GM18499 (cell line): Measurements from ENCODE around the gene PPP6R2.

Experiments
- ATAC-seq: cut with Tn5 transposase; IDR thresholded peaks from one replicate; pipeline ENCODE4 v1.9.1; 2021; ENCODE audit warnings: moderate number of reproducible peaks; ENCODE audit not compliant: insufficient read depth, unreplicated experiment

The PPP6R2 gene, protein sequence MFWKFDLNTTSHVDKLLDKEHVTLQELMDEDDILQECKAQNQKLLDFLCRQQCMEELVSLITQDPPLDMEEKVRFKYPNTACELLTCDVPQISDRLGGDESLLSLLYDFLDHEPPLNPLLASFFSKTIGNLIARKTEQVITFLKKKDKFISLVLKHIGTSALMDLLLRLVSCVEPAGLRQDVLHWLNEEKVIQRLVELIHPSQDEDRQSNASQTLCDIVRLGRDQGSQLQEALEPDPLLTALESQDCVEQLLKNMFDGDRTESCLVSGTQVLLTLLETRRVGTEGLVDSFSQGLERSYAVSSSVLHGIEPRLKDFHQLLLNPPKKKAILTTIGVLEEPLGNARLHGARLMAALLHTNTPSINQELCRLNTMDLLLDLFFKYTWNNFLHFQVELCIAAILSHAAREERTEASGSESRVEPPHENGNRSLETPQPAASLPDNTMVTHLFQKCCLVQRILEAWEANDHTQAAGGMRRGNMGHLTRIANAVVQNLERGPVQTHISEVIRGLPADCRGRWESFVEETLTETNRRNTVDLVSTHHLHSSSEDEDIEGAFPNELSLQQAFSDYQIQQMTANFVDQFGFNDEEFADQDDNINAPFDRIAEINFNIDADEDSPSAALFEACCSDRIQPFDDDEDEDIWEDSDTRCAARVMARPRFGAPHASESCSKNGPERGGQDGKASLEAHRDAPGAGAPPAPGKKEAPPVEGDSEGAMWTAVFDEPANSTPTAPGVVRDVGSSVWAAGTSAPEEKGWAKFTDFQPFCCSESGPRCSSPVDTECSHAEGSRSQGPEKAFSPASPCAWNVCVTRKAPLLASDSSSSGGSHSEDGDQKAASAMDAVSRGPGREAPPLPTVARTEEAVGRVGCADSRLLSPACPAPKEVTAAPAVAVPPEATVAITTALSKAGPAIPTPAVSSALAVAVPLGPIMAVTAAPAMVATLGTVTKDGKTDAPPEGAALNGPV

DNA sequence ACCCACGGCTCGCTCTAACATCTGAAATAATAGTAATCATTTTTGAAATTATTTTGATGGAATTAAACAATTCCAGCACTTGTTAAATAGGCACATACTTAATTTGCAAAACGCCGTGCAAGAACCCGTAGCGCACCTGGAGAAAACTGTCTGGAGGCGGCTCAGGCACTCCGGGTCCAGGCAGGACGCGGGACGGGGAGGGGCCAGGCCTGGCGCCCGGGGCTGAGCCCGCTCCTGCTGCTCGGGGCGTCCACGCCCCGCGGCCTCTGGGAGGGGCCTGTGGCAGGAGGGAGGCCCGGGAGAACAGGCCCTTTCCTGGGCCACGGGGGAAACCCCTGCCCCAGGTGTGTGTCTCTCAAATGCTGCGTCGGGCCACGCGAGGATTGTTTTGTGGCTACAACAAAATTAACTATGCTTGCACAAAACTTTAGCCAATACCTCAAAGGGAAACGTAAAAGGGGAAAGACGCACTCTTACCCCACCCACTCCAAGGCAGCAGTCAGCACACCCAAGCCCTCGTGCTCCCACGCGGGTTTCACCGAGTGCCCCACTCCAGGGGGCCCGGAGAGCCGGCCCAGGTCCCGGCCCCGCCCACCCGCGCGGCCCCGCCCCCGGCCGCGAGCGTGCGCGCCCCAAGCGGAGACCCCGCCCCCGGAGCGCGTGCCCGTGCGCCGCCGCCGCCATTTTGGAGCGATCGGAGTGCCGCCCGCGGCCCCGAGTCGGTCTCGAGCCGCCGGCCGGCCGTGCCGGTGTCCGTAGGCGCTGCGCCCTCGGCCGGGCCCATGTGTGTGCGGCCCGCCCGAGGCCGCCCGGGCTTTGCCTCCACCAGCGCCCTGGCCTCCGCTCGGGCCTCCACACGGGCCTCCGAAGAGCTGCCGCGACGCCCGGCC lies at the start of gene PPP6R2:
PPP6R2 (plus strand) TSS at position 677 of the 890 bp plus-strand sequence. CDS start 50,582 bp downstream, outside the sequence.
- no peak for ATAC-seq

DNA sequence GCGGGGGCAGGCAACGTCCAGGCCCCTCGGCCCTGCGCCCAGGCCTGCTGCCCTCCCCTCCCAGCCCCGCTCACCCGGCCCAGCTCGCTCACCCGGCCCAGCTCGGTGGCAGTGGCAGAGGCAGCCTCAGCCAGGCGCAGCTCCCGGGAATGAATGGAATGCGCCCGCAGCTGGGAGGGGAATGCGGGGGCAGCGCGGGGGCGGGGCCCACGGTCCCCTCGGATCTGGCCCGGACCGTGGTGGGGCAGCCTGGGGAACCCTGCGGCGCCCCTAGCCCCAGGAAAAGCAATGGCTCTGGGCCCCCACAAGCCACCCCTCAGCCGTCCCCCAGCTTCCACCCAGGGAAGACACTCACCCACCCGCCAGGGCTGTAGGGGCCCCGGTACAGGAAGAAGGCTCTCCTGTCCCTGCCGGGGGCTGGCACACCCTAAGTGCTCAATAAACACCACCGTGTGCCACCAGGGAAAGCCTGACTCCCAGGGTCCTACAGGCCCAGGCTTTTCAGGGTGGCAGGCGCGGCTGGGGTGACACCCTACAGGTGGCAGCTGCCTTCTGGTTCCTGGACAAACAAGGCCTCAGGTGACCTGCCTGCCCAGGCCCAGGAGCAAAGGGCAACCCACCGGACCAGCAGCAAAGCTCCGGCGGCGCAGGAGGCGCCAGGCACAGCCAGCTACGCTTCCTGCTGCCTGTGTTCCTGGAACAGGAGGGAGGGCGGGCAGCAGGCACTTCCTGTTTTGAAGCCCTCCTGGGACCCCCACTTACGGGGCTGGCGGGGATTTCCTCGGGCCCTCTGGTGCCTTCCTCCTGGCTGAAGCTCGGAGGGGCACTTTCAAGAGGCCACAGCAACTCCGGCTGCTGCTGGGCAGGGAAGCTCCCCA lies 49.4 kb upstream of the PPP6R2 start:
- ATAC-seq: no peak

- no peak for ATAC-seq
These were observed 48.8 kb upstream of the PPP6R2 start for GRCh38 chr22:50294319-50294656.

DNA sequence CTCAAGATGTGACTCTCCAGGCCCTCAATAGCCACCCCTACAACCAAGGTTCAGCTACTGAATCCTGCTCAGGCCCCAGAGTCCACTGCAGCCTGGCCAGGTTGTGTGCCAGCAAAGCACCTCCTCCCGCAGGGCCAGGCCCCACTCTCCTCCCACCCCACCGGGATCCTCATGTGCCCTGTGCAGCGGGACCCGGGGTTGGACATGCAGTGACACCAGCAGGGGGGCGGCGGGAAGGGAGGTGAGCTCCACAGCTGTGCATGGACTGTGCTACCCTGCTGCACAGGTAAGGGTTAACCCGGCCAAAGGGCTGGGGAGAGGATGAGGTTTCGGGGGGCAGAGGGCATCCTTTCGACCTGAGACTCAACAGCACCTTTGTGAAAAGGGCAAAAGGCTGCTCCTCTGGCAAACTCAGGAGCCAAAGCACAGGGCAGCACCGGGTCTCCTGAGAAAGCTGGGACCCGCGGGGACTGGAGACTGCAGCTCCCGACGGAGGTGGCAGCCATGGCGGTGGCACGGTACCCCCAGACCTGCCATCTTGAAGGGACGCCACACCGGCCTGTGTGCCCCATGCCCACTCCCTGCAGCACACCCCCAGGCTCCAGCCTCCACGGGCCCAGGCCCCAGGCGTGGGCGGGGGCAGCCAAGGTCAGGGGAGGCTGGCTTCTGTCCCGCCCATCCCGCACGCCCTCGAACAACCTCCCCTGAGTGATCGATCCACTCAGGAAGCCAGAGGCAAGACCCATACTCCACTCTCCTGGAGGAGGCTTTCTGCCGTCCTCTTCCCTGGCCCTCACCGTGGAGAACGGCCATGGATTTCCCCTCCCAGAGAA lies 46.3 kb upstream of the PPP6R2 start:
- no peak for ATAC-seq

GRCh38 chr22:50297510-50298265 lies 45.4 kb upstream of the PPP6R2 start:
- ATAC-seq: no peak

DNA sequence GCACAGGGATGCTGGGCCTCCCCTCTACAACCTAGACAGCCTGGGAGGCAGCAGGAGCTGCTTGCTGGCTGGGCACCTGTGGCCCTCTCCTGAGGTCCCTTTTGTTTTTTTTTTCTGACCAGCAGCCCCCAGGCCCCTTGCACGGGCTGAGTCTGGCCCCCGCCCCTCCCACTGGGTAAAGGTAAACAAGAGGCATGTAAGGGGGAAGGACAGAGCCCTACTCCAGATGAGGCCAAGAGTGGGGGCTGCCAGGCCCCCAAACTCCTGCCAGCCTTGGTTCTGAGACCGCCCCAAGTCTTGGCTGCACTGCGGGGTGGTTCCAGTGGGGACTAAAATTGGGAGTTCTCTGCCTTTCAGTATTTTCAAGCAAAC lies 44.9 kb upstream of the PPP6R2 start:
- ATAC-seq: no peak

DNA sequence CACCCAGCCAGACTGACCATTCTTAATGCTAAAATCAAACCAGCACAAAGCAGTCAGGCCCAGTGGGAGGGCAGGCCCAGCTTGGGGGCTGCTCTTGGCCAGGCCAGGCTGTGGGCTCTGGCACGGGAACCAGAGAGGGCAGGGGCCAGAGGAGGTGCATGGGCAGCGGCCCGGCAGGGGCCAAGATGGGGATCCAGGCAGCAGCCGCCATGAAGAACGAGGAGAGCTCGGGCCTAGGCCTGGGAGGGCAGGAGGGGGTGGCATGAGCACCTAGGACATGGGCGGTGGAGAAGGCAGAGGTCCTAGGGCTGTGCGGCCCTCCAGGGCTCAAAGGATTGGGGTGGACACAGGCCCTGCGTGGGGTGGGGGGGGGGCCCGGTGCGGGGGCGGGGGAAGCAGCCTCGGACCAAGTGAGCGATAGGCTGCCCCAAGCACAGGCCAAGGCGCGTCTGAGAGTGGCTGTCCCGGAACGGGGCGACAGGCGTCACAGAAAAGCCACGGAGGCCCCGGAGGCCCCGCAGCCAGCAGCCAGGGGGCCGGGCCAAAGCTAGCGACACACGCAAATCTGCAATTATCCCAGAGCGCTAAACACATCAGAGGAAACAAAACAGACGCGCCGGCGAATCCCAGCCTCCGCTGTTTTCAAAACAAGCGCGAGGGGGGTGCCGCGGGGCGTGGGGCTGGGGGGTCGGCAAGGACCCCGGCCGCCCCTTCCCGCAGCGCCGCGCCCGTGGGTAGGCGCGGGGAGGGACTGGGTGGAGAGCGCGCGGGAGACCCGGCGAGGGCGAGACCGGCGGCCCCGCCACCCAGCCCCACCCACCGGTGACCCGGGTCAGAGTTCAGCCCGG lies 44.0 kb upstream of the PPP6R2 start:
- ATAC-seq: no peak

DNA sequence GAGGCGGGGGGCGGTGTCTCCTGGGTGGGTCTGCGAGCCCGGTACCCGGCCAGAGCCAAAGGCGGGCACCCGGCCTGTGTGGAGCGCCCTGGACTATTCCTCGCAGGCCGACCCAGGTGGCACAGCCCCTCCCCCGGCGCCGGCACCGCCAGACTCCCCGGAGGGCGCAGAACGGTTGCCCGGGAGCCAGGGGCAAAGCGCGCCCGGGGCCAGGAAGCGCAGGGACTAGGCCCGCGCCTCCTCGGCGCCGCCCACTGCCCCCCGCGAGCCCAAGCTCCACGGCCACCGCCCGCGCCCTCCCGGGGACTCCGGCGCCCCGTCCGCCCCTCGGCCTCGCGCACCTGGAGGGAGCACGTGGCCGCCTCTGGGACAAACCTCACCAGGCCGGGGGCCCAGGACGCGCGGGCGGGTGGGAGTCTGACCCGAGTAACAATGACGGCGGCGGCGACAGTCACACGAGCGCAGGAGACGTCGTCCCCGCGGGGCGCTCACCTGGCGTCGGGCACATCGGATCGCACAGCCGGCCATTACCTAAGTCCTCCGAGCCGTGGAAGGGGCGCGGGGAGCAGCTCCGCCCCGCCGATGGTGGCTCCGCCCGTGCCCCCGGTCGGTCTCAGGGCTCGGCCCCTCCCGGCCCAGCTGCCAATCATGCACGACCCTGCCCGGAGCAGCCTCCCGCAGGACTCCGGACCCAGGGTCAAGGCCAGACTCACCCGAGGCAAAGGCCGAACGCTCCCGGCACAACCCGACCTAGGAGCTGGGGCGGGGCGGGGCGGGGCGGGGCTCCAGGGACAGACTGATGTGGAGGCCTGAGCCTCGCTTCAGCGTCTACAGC lies 43.1 kb upstream of the PPP6R2 start:
- ATAC-seq: no peak

GRCh38 chr22:50300620-50301257 lies 42.4 kb upstream of the PPP6R2 start:
- ATAC-seq: no peak

- ATAC-seq: no peak
These were observed 41.5 kb upstream of the PPP6R2 start for GRCh38 chr22:50301581-50301991.

DNA sequence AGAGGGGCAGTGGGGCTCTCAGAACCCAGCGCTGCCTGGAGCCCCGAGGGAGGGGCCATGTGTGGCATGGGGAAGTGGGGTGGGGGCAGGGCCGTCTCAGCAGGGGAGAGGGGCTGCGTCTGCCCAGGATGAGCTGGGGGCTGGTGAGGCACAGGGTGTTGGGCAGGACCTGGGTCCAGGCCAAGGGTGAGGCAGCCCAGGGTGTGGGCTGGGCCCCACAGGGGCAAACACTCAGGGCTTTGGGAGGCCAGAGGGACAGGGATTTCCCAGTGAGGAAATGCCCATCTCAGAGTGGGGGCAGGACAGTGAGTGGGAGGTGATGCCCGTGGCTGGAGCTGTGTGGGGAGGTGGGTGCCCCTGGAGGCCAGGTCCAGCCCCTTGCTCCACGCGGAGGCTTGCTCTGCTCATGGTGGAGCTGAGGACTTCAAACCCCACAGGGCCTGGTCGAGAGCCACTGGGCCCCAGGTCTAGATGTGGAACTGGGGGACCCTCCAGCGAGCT lies 41.0 kb upstream of the PPP6R2 start:
- ATAC-seq: no peak

DNA sequence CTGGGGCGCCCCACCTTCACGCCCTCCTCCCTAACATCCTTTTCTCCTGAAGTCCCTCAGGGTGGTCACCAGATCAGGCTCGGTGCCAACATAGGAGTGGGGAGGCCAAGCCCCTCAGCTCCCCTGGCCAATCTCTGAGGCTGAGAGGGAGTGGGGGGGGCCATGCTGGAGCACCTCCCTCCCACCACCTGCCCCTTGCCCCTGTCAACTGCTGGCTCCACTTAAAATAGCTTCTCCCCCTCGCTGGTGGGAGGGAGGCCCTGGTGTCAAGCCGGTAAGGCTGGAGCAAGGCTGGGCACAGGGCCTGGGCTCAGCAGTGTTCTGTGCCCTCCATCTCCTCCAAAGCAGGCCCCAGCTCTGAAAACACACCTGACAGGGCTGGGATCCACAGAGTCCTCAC lies 40.6 kb upstream of the PPP6R2 start:
- no peak for ATAC-seq

GRCh38 chr22:50303515-50303847 lies 39.6 kb upstream of the PPP6R2 start:
- ATAC-seq: no peak

DNA sequence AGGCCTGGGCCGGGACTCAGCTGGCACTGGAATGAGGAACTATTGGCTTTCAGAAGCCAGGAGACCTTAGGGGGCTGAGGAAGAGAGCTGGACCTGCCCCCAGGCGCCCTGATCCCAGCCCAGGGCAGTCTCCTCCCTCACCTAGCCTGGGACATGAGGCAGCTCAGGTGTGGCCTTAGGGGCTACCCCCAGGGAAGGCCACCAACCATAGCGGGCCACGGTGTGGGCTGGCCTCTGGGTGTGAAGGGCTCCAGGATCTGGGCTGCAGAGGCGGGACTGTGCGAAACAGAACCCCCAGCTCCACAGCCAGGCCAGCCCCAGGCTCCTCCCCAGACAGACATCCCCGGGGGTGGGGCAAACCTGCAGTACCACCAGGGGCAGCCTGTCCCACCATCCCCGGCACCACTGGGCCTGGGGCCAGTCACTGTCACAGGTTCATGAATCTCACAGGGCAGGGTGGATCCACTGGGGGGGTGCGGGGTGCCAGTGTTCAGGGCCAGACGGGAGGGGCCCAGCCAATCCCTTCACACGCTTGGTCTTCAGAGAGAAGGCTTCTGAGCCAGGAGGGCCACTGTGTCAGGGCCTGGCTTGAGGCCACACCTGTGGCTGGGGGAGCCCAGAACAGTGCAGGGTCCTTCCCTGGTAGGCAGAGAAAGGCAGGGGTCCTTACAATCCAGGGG lies 39.1 kb upstream of the PPP6R2 start:
- no peak for ATAC-seq
